OCI-LY1 (cell line): Measurements from ENCODE around the gene RYR3.

Experiments
- H2AFZ ChIP-seq: fragments of 200-600 bp; sonication (generic), shearing (Covaris generic); 2 replicates; pipeline ENCODE4 v1.6.0; 2014; ENCODE audit warnings: antibody characterized with exemption, mild to moderate bottlenecking, low read length
- H3F3A ChIP-seq: fragments of 200-600 bp; sonication (generic), shearing (Covaris generic); 2 replicates; pipeline ENCODE4 v1.6.0; 2014; ENCODE audit warnings: mild to moderate bottlenecking, antibody characterized with exemption, low read length, moderate library complexity; ENCODE audit not compliant: insufficient read depth
- H3K27ac ChIP-seq: fragments of 200-600 bp; sonication (generic); 2 replicates; pipeline ENCODE4 v1.5.1; 2014; ENCODE audit warnings: low read length, mixed run types, mild to moderate bottlenecking, low read depth; ENCODE audit not compliant: poor library complexity, severe bottlenecking
- H3K27me3 ChIP-seq: fragments of 200-600 bp; sonication (generic); 2 replicates; pipeline ENCODE4 v1.6.0; 2014; ENCODE audit warnings: antibody characterized with exemption, mild to moderate bottlenecking, low read length, moderate library complexity; ENCODE audit not compliant: insufficient read depth
- H3K36me3 ChIP-seq: fragments of 200-600 bp; sonication (generic); 2 replicates; pipeline ENCODE4 v1.6.1; 2014; ENCODE audit warnings: mild to moderate bottlenecking, antibody characterized with exemption, low read length, moderate library complexity, mixed read lengths; ENCODE audit not compliant: insufficient read depth
- H3K4me1 ChIP-seq: fragments of 200-600 bp; sonication (generic); 2 replicates; pipeline ENCODE4 v1.5.1; 2014; ENCODE audit warnings: mild to moderate bottlenecking, low read length, moderate library complexity; ENCODE audit not compliant: insufficient read depth, severe bottlenecking
- H3K4me2 ChIP-seq: fragments of 200-600 bp; sonication (generic), shearing (Covaris generic); 2 replicates; pipeline ENCODE4 v1.6.1; 2014; ENCODE audit warnings: low read length
- H3K4me3 ChIP-seq: fragments of 200-600 bp; sonication (generic); 2 replicates; pipeline ENCODE4 v1.5.1; 2014; ENCODE audit warnings: low read length, low read depth, mild to moderate bottlenecking, mixed read lengths; ENCODE audit not compliant: poor library complexity, severe bottlenecking
- H3K79me2 ChIP-seq: fragments of 200-600 bp; shearing (Covaris generic); 2 replicates; pipeline ENCODE4 v1.6.1; 2016; ENCODE audit warnings: mixed run types, low read length, mixed read lengths; ENCODE audit not compliant: insufficient read depth
- H3K9ac ChIP-seq: fragments of 200-600 bp; sonication (generic), shearing (Covaris generic); 2 replicates; pipeline ENCODE4 v1.6.1; 2014; ENCODE audit warnings: mild to moderate bottlenecking, low read length, mixed read lengths
- H3K9me2 ChIP-seq: fragments of 200-600 bp; sonication (generic), shearing (Covaris generic); 2 replicates; pipeline ENCODE4 v1.6.1; 2014; ENCODE audit warnings: low read depth, mild to moderate bottlenecking, low read length, mixed read lengths
- H3K9me3 ChIP-seq: fragments of 200-600 bp; shearing (Covaris generic); 2 replicates; pipeline ENCODE4 v1.6.1; 2014; ENCODE audit warnings: low read length, mixed read lengths
- H4K20me1 ChIP-seq: fragments of 200-600 bp; sonication (generic), shearing (Covaris generic); 2 replicates; pipeline ENCODE4 v1.6.0; 2016; ENCODE audit warnings: mild to moderate bottlenecking, low read length; ENCODE audit not compliant: insufficient read depth
- EZH2 ChIP-seq: fragments of 200-600 bp; sonication (generic), shearing (Covaris generic); IDR thresholded peaks from 2 replicates; pipeline ENCODE4 v1.8.0; 2017; ENCODE audit warnings: borderline replicate concordance, mixed run types, mild to moderate bottlenecking, antibody characterized with exemption, low read length, moderate library complexity, mixed read lengths
- TF ChIP-seq, protein P1 (sequence below): fragments of 200-600 bp; sonication (generic), shearing (Covaris generic); IDR thresholded peaks from 2 replicates; pipeline ENCODE4 v1.5.1; 2017; ENCODE audit warnings: mild to moderate bottlenecking, antibody characterized with exemption, low read length, moderate library complexity, mixed read lengths

RYR3 gene

DNA sequence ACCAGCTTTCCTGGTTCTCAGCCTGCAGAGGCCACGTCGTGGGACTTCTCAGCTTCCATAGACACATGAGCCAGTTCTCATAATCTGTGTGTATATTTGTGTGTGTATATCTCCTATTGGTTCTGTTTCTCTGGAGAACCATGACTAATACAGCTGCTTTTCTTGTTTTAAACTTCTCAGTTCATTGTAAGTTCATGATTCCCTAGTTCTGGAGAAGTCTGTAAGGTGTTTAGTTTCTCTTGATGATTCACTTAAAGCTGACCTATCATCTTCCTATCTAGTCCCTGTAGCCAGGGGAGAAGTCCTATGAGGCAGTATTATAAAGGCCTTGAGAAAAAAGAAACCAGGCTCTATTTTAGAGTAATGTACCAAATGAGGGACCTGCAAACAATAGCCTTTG, 147.7 kb downstream of the RYR3 start:
- no peak overlapping the region for H3K4me2 ChIP-seq

DNA sequence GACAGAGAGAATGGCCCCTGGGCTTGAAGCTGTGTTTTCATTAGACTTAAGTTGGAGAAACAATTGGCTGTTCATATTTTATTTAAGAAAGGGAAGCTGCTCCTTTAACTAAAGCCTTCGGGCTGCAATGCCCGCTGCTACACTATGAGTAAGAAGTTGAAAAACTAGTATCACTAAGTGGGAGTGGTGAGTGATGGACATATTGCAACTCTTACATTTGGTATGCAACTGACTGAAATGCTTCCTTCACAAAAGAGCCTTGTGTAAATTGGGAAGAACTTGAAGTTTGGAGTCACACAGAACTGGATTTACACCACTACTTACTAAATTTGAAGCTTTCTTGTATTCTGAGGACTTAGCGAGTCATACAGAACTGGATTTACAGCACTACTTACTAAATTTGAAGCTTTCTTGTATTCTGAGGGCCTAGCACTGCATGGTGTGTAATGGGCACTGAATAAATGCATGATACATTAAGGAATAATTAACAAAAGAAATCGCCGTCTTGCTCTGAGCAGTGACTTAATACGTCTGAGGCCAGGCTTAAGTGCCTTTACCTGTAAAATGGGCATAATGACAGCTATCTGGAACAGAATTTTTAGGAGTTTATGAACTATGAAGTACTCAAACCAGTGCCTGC, 149.5 kb downstream of the RYR3 start:
- Histone ChIP-seq H3K4me3 (no peak overlapping the region), H2AFZ (no peak overlapping the region), H3K9ac (no peak overlapping the region), H3K9me2 (no peaks in the 10 kb centered on the region), H3F3A (no peaks in the 10 kb centered on the region), H3K4me2 (no peak overlapping the region), H4K20me1 (no peaks in the 10 kb centered on the region), H3K4me1 (no peaks in the 10 kb centered on the region), H3K9me3 (no peaks in the 10 kb centered on the region), H3K79me2 (no peaks in the 10 kb centered on the region), H3K27ac (no peak overlapping the region), H3K36me3 (no peaks in the 10 kb centered on the region), H3K27me3 (no peaks in the 10 kb centered on the region)
- TF ChIP-seq, protein P1, sequence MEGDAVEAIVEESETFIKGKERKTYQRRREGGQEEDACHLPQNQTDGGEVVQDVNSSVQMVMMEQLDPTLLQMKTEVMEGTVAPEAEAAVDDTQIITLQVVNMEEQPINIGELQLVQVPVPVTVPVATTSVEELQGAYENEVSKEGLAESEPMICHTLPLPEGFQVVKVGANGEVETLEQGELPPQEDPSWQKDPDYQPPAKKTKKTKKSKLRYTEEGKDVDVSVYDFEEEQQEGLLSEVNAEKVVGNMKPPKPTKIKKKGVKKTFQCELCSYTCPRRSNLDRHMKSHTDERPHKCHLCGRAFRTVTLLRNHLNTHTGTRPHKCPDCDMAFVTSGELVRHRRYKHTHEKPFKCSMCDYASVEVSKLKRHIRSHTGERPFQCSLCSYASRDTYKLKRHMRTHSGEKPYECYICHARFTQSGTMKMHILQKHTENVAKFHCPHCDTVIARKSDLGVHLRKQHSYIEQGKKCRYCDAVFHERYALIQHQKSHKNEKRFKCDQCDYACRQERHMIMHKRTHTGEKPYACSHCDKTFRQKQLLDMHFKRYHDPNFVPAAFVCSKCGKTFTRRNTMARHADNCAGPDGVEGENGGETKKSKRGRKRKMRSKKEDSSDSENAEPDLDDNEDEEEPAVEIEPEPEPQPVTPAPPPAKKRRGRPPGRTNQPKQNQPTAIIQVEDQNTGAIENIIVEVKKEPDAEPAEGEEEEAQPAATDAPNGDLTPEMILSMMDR: no peak
- TF ChIP-seq EZH2: no peak

More for the DNA sequence above, 147.7 kb downstream of the RYR3 start:
- no peak overlapping the region for H2AFZ ChIP-seq
- H3K4me3 ChIP-seq: no peak overlapping the region
- no peak overlapping the region for H3K27ac ChIP-seq
- H4K20me1 ChIP-seq: no peaks in the 10 kb centered on the region
- H3K36me3 ChIP-seq: no peaks in the 10 kb centered on the region
- H3K79me2 ChIP-seq: no peaks in the 10 kb centered on the region
- H3K9me3 ChIP-seq: no peaks in the 10 kb centered on the region
- no peaks in the 10 kb centered on the region for H3K9me2 ChIP-seq
- H3K27me3 ChIP-seq: no peaks in the 10 kb centered on the region
- TF ChIP-seq EZH2: no peak
- no peak overlapping the region for H3K9ac ChIP-seq
- no peaks in the 10 kb centered on the region for H3K4me1 ChIP-seq
- no peaks in the 10 kb centered on the region for H3F3A ChIP-seq

DNA sequence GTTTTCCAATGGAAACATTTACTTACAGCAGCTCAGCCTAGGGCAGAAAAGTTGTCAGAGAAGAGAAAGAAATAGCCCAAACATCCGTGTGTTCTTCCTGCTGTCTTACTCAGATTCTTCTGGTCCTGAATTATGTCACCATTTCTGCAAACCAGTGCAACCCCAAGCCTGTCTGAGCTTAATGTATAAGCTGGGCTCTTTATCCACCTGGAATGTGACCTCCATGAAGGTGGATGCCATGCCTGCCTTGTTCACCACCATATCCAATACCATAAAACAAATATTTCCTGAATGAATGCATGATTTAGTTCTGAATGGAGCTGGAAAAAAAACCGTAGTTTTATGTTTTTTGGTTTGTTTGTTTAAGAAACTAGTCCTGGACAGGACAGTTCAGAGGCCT, 150.9 kb downstream of the RYR3 start:
- no peaks in the 10 kb centered on the region for H3K4me1 ChIP-seq
- no peak overlapping the region for H3K9ac ChIP-seq
- no peaks in the 10 kb centered on the region for H3K79me2 ChIP-seq
- H3F3A ChIP-seq: no peaks in the 10 kb centered on the region
- no peaks in the 10 kb centered on the region for H3K36me3 ChIP-seq
- no peaks in the 10 kb centered on the region for H3K9me2 ChIP-seq
- no peak overlapping the region for H2AFZ ChIP-seq
- H3K9me3 ChIP-seq: no peaks in the 10 kb centered on the region
- no peak for TF ChIP-seq EZH2
- TF ChIP-seq, protein P1: no peak
- H3K4me3 ChIP-seq: no peak overlapping the region
- H4K20me1 ChIP-seq: no peaks in the 10 kb centered on the region
- H3K4me2 ChIP-seq: no peak overlapping the region
- H3K27ac ChIP-seq: no peak overlapping the region
- H3K27me3 ChIP-seq: no peaks in the 10 kb centered on the region
